Nephron progenitor cell (in vitro differentiated cells): Measurements from ENCODE around the gene MARK2.

Experiments
- DNase-seq: peaks from one replicate; pipeline ENCODE4 v3.0.0; 2021
- H3K27ac Mint-ChIP-seq: 2 replicates; pipeline ENCODE4 v1.8.0; 2021; ENCODE audit warnings: mild to moderate bottlenecking, moderate library complexity, mixed read lengths
- H3K27me3 Mint-ChIP-seq: 2 replicates; pipeline ENCODE4 v1.8.0; 2021; ENCODE audit warnings: mild to moderate bottlenecking, low read depth, mixed read lengths; ENCODE audit not compliant: poor library complexity
- H3K36me3 Mint-ChIP-seq: 2 replicates; pipeline ENCODE4 v1.8.0; 2021; ENCODE audit warnings: low read depth, mixed read lengths
- H3K4me1 Mint-ChIP-seq: 2 replicates; pipeline ENCODE4 v1.8.0; 2021; ENCODE audit warnings: mixed read lengths
- H3K4me3 Mint-ChIP-seq: 2 replicates; pipeline ENCODE4 v1.8.0; 2021; ENCODE audit warnings: mild to moderate bottlenecking, moderate library complexity, mixed read lengths
- H3K9me3 Mint-ChIP-seq: 2 replicates; pipeline ENCODE4 v1.8.0; 2021; ENCODE audit warnings: mild to moderate bottlenecking, moderate library complexity, mixed read lengths
- CTCF ChIP-seq: fragments of 200-600 bp; sonication (generic); IDR thresholded peaks from 2 replicates; pipeline ENCODE4 v1.5.0; 2021; ENCODE audit warnings: antibody characterized with exemption

Gene MARK2

GRCh38 chr11:63931045-63931444, 92.1 kb downstream of the MARK2 start:
- Mint-ChIP-seq H3K4me3 (no peak overlapping the region), H3K4me1 (peaks cover 40% of the 10 kb centered on the region), H3K9me3 (peaks cover 4% of the 10 kb centered on the region), H3K27ac (peak overlapping the region; percentile 91), H3K36me3 (no peaks in the 10 kb centered on the region), H3K27me3 (peaks cover 3% of the 10 kb centered on the region)
- TF ChIP-seq CTCF, result no peak
- no peak for DNase-seq

GRCh38 chr11:63931876-63932275, 93.0 kb downstream of the MARK2 start:
- peaks cover 3% of the 10 kb centered on the region for H3K27me3 Mint-ChIP-seq
- H3K9me3 Mint-ChIP-seq, result peaks cover 4% of the 10 kb centered on the region
- H3K36me3 Mint-ChIP-seq, result no peaks in the 10 kb centered on the region
- no peak for DNase-seq
- peaks cover 42% of the 10 kb centered on the region for H3K4me1 Mint-ChIP-seq
- H3K4me3 Mint-ChIP-seq, result no peak overlapping the region
- TF ChIP-seq CTCF, result no peak
- no peak overlapping the region for H3K27ac Mint-ChIP-seq

GRCh38 chr11:63933459-63933858, 94.5 kb downstream of the MARK2 start:
- Mint-ChIP-seq H3K9me3 (peaks cover 4% of the 10 kb centered on the region), H3K4me1 (peaks cover 55% of the 10 kb centered on the region), H3K36me3 (no peaks in the 10 kb centered on the region), H3K4me3 (no peak overlapping the region), H3K27me3 (no peaks in the 10 kb centered on the region), H3K27ac (no peak overlapping the region)
- no peak for TF ChIP-seq CTCF
- no peak for DNase-seq

GRCh38 chr11:63937713-63938478, 99.0 kb downstream of the MARK2 start:
- H3K4me1 Mint-ChIP-seq, result peaks cover 66% of the 10 kb centered on the region
- H3K9me3 Mint-ChIP-seq, result peaks cover 4% of the 10 kb centered on the region
- H3K4me3 Mint-ChIP-seq, result peak overlapping the region; percentile 84
- DNase-seq, result peak; percentile 36
- no peak for TF ChIP-seq CTCF
- H3K36me3 Mint-ChIP-seq, result no peaks in the 10 kb centered on the region
- H3K27ac Mint-ChIP-seq, result peak overlapping the region; percentile 97
- no peaks in the 10 kb centered on the region for H3K27me3 Mint-ChIP-seq

- DNase-seq, result peak; percentile 98
- TF ChIP-seq CTCF, result no peak
- H3K4me1 Mint-ChIP-seq, result peaks cover 75% of the 10 kb centered on the region
- no peaks in the 10 kb centered on the region for H3K36me3 Mint-ChIP-seq
- peak within 1 kb of the TSS; percentile 89 for H3K4me3 Mint-ChIP-seq
- peak within 1 kb of the TSS; percentile 97 for H3K27ac Mint-ChIP-seq
- peaks cover 4% of the 10 kb centered on the region for H3K9me3 Mint-ChIP-seq
- no peaks in the 10 kb centered on the region for H3K27me3 Mint-ChIP-seq
Measured at GRCh38 chr11:63938479-63939396, 99.8 kb downstream of the MARK2 start, which contains the start of gene NAA40. TSS of gene NAA40 (plus strand) at chr11:63939002. CDS start at chr11:63939097, 95 bp downstream.
